ENCODE results near the gene CCL17. TPM values are rescaled to one million over a fixed set of nuclear protein-coding genes. Genes with fewer than 3 reads are reported as not detected.
A peak's percentile ranks its signal among the peaks of the same experiment; 100 is the strongest.

The CCL17 gene
- total and polyA plus RNA-seq, 2 of the 4 experiments (the other 2 are of a cell fraction) = not detected

DNA sequence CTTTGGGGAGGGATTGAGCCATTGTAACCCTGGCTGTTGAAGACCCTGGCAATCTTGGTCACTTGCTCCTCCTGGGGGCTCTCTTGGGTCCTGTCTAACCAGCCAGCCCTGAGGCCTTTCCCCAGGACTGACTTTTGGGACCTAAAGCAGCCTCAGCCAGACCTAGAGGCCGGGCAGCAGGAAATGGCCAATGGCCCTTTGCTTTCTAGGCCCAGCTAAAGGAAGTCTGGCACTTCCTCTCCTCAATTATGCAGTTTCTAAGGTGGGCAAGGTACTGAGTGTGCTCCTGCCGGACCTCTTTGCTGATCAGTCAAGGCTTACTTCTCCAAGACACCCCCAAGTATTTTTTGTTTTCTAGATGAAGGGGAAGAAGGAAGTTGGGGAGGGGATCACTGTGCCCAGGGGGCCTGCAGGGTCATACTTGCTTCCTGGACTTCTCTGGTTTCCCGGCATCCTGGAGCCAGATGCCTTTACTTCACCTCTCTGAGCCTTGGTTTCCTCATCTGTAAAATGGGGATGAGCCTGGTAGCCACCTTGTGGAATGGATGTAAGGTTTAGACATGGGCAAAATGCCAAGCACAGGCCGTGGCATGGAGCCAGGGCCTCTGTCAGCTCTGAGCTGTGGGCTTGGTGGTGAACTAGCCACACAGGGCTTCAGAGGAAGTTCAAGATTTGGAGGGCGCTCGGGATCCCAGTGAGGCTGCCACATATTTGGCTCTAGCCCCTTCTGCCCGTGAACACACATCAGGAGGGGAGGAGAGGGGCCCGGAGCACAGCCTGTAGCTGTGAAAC, 23.7 kb upstream of the CCL17 start:
- Histone ChIP-seq H2AK5ac (ENCODE audit: low read depth, low read length) (no peak overlapping the region), H4K5ac (ENCODE audit: low read depth, low read length) (no peak overlapping the region), H2BK5ac (ENCODE audit: low read depth, low read length, poor library complexity, severe bottlenecking) (no peak overlapping the region), H3K36me3 (ENCODE audit: control insufficient read depth, insufficient read depth, low read length) (no peaks in the 10 kb centered on the region), H2AK9ac (replicated peaks; ENCODE audit: low read depth, low read length, poor library complexity) (no peak overlapping the region), H3K56ac (ENCODE audit: extremely low read depth, insufficient read depth, low read length) (no peak overlapping the region), H3K23ac (ENCODE audit: low read depth, low read length) (no peak overlapping the region), H4K91ac (ENCODE audit: insufficient read depth, low read depth, low read length) (no peak overlapping the region), H3K4me2 (ENCODE audit: low read depth, low read length) (no peak overlapping the region), H3K9ac (ENCODE audit: low read depth, low read length) (no peak overlapping the region), H4K8ac (ENCODE audit: low read depth in 2 of 2, low read length in 2 of 2) (no peak overlapping the region), H4K20me1 (ENCODE audit: insufficient read depth, low read length) (no peaks in the 10 kb centered on the region), H2BK15ac (ENCODE audit: low read depth, low read length) (no peak overlapping the region), H3K14ac (replicated peaks; ENCODE audit: low read depth, low read length) (no peak overlapping the region), H3K27ac (ENCODE audit: insufficient read depth, low read length) (no peak overlapping the region), H3K18ac (ENCODE audit: low read depth, low read length) (no peak overlapping the region), H3K9me1 (ENCODE audit: insufficient read depth, low read length) (no peaks in the 10 kb centered on the region), H3K4me1 (ENCODE audit: control insufficient read depth, insufficient read depth, low read length) (peaks cover 7% of the 10 kb centered on the region; the same call in 1 of the 2 replicates), H3K79me1 (ENCODE audit: low read depth in 1 of 2, low read length in 2 of 2) (no peaks in the 10 kb centered on the region), H2BK120ac (ENCODE audit: low read depth, low read length) (no peak overlapping the region), H2BK20ac (ENCODE audit: low read depth, low read length) (no peak overlapping the region), H3K27me3 (ENCODE audit: control insufficient read depth, insufficient read depth, low read length) (peaks cover 5% of the 10 kb centered on the region), H3K4ac (ENCODE audit: low read depth, low read length) (no peak overlapping the region), H3K9me3 (ENCODE audit: control insufficient read depth, insufficient read depth, low read length) (no peaks in the 10 kb centered on the region), H3K4me3 (ENCODE audit: insufficient read depth, low read depth, low read length) (no peak overlapping the region), H2AFZ (replicated peaks; ENCODE audit: low read length, poor library complexity) (peak overlapping the region; percentile 33)
- peak; percentile 11 for DNase-seq
- dilution Hi-C loops (cut with HindIII; ENCODE audit: low sequenced_read_pairs, unreplicated experiment) = no loop called here
- ChIA-PET POLR2A (ENCODE audit: unreplicated experiment) (no interaction called here), CTCF (no interaction called here)
- no peak for ATAC-seq (ENCODE audit: low read depth)
- BruUV-seq (replicated peaks) = no TSS peak
- in situ Hi-C loops (cut with MboI; ENCODE audit: low sequenced_read_pairs) = no loop called here
- whole genome bisulfite sequencing, 2 experiments (ENCODE audit: extremely low coverage in 2 of 2, insufficient read length in 1 of 2) = 44% methylated on average over 4 of the region's 8 CpGs; no CpG with 5 or more reads in 1 of the 2 experiments
- intact Hi-C loops (cut with micrococcal nuclease) = no loop called here
- TF ChIP-seq RAD21 (IDR thresholded peaks at IDR 0.05; ENCODE audit: low read length) (no peak), SMC3 (IDR thresholded peaks at IDR 0.05; ENCODE audit: low read depth, low read length) (no peak), BHLHE40 (IDR thresholded peaks at IDR 0.05; ENCODE audit: low read depth, low read length) (no peak)
- TF ChIP-seq, protein P1, sequence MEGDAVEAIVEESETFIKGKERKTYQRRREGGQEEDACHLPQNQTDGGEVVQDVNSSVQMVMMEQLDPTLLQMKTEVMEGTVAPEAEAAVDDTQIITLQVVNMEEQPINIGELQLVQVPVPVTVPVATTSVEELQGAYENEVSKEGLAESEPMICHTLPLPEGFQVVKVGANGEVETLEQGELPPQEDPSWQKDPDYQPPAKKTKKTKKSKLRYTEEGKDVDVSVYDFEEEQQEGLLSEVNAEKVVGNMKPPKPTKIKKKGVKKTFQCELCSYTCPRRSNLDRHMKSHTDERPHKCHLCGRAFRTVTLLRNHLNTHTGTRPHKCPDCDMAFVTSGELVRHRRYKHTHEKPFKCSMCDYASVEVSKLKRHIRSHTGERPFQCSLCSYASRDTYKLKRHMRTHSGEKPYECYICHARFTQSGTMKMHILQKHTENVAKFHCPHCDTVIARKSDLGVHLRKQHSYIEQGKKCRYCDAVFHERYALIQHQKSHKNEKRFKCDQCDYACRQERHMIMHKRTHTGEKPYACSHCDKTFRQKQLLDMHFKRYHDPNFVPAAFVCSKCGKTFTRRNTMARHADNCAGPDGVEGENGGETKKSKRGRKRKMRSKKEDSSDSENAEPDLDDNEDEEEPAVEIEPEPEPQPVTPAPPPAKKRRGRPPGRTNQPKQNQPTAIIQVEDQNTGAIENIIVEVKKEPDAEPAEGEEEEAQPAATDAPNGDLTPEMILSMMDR (conservative IDR thresholded peaks at IDR 0.05; ENCODE audit: low read depth, low read length) = no peak
- TF ChIP-seq, protein P2, sequence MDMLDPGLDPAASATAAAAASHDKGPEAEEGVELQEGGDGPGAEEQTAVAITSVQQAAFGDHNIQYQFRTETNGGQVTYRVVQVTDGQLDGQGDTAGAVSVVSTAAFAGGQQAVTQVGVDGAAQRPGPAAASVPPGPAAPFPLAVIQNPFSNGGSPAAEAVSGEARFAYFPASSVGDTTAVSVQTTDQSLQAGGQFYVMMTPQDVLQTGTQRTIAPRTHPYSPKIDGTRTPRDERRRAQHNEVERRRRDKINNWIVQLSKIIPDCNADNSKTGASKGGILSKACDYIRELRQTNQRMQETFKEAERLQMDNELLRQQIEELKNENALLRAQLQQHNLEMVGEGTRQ (IDR thresholded peaks at IDR 0.05; ENCODE audit: low read depth, low read length) = no peak

Measured in IMR-90 (cell line).